T-cell (primary cell): ENCODE measurements around the gene GRAMD2A. TPM values are rescaled to one million over a fixed set of nuclear protein-coding genes. Genes with fewer than 3 reads are reported as not detected.

Source experiments
- ATAC-seq, 4 experiments: fragments of 200-7000 bp in 3 of 4; fragments of 150-1000 bp in 1 of 4; cut with Tn5 transposase; replicated peaks in 1 of 4; 1 replicate in 3 of 4; 2 replicates in 1 of 4; pipeline ENCODE4 v1.10.0; 2021; ENCODE audit warnings: moderate library complexity in 3 of 4, mild to moderate bottlenecking in 2 of 4, moderate number of reproducible peaks in 1 of 4
- CTCF ChIA-PET, 2 donors: fragments of 300-600 bp; sonication (Branson Sonifier 250); formaldehyde crosslinking; loops; one replicate each; lab custom pipeline; 2022; ENCODE audit warnings: antibody characterized with exemption in 2 of 2; lab: Charles Lee
- POLR2A ChIA-PET, 2 donors: fragments of 300-600 bp; sonication (Branson Sonifier 250); formaldehyde crosslinking; loops; one replicate each; lab custom pipeline; 2022; ENCODE audit warnings: antibody characterized with exemption in 2 of 2; lab: Charles Lee
- DNase-seq, 35 experiments: peaks; one replicate each; pipeline versions ENCODE4 v3.0.0 to v3.0.0-alpha.2; 2013 to 2023
- H3K27ac ChIP-seq: one replicate; pipeline ENCODE4 v1.5.1; 2013; ENCODE audit warnings: low read length
- H3K27me3 ChIP-seq, 2 experiments: replicated peaks in 1 of 2; 1 replicate in 1 of 2; 2 replicates in 1 of 2; pipeline versions ENCODE4 v1.6.1 to v1.7.0; 2013; ENCODE audit warnings: low read length in 1 of 2, mixed read lengths in 1 of 2; ENCODE audit not compliant: control insufficient read depth in 2 of 2, insufficient read depth in 2 of 2; ENCODE audit errors: extremely low read depth in 1 of 2
- H3K36me3 ChIP-seq, 2 donors: 1 replicate in 1 of 2; 2 replicates in 1 of 2; pipeline versions ENCODE4 v1.6.1 to v1.7.0; 2013; ENCODE audit warnings: low read length in 1 of 2; ENCODE audit not compliant: control insufficient read depth in 2 of 2, insufficient read depth in 1 of 2; ENCODE audit errors: extremely low read depth in 1 of 2
- H3K4me1 ChIP-seq, 2 experiments: 1 replicate in 1 of 2; 2 replicates in 1 of 2; pipeline versions ENCODE4 v1.6.1 to v1.7.0; 2013; ENCODE audit warnings: low read length in 2 of 2, mixed read lengths in 1 of 2; ENCODE audit not compliant: insufficient read depth in 2 of 2, control insufficient read depth in 1 of 2; ENCODE audit errors: extremely low read depth in 1 of 2
- H3K4me3 ChIP-seq, 2 donors: 1 replicate in 1 of 2; 2 replicates in 1 of 2; pipeline versions ENCODE4 v1.5.1 to v1.7.0; 2013; ENCODE audit warnings: mild to moderate bottlenecking in 2 of 2, low read length in 1 of 2, moderate library complexity in 1 of 2; ENCODE audit not compliant: control insufficient read depth in 1 of 2; ENCODE audit errors: extremely low read depth in 1 of 2
- H3K9me3 ChIP-seq: 2 replicates; pipeline ENCODE4 v1.7.0; 2013
- H3K27ac Mint-ChIP-seq, 2 donors: one replicate each; pipeline ENCODE4 v1.8.0; 2020 to 2021; ENCODE audit warnings: mild to moderate bottlenecking in 2 of 2, mixed read lengths in 2 of 2
- H3K27me3 Mint-ChIP-seq, 2 donors: one replicate each; pipeline ENCODE4 v1.8.0; 2021 to 2022; ENCODE audit warnings: mixed read lengths in 2 of 2
- H3K36me3 Mint-ChIP-seq: one replicate; pipeline ENCODE4 v1.8.0; 2021; ENCODE audit warnings: mixed read lengths
- H3K4me1 Mint-ChIP-seq, 3 donors: one replicate each; pipeline ENCODE4 v1.8.0; 2020 to 2022; ENCODE audit warnings: mixed read lengths in 3 of 3, mild to moderate bottlenecking in 1 of 3
- H3K4me3 Mint-ChIP-seq, 3 donors: one replicate each; pipeline ENCODE4 v1.8.0; 2020 to 2022; ENCODE audit warnings: mild to moderate bottlenecking in 3 of 3, mixed read lengths in 3 of 3, moderate library complexity in 3 of 3
- H3K9me3 Mint-ChIP-seq, 3 donors: one replicate each; pipeline ENCODE4 v1.8.0; 2020 to 2022; ENCODE audit warnings: mixed read lengths in 3 of 3
- WGBS: methylation state at CpG from one replicate; pipeline ENCODE4 v1.1.5; 2013; ENCODE audit warnings: missing lambda C conversion rate; ENCODE audit not compliant: insufficient coverage; 5-methylcytosine and 5-hydroxymethylcytosine counted together
- total RNA-seq, 35 experiments: library from RNA in 6 of 35; stranded (reverse) in 6 of 35; fragments of 120-200 nt in 1 of 35; gene quantifications; one replicate each; pipeline versions ENCODE4 v1.2.1 to v1.2.4 and lab custom pipeline; 2013 to 2026

The GRAMD2A gene
- total RNA-seq, 5 donors from 2014 or later (not counting 1 experiment from before 2014, with no cell fraction given), result not detected

- no peaks in the 10 kb centered on the region for H3K27me3 Mint-ChIP-seq
Observed at GRCh38 chr15:72117486-72118016, 80.0 kb downstream of the GRAMD2A start.

GRCh38 chr15:72116731-72117485 is 80.7 kb downstream of the GRAMD2A start:
- Mint-ChIP-seq H3K4me1 (peaks cover 39 to 58% (median 44%) of the 10 kb centered on the region in 3 donors), H3K4me3 (peak overlapping the region; percentile 92 to 96 (median 95))
- CTCF ChIA-PET, result no interaction called here

More at GRCh38 chr15:72117486-72118016, 80.0 kb downstream of the GRAMD2A start:
- H3K27ac Mint-ChIP-seq, result peak overlapping the region; percentile 67 to 80
- no peaks in the 10 kb centered on the region for H3K9me3 Mint-ChIP-seq
- peak in 34 of 35 experiments; percentile 13 to 71 (median 44) for DNase-seq
- WGBS, result under 1% methylated on average over 59 of the region's 59 CpGs
- Histone ChIP-seq H3K4me1 (peaks cover 5 to 13% of the 10 kb centered on the region in 2 experiments), H3K36me3 (no peaks in the 10 kb centered on the region), H3K9me3 (no peaks in the 10 kb centered on the region), H3K27ac (no peak overlapping the region), H3K4me3 (peak overlapping the region; percentile 65 to 73), H3K27me3 (no peaks in the 10 kb centered on the region)
- peak overlapping the region; percentile 92 to 96 (median 95) for H3K4me3 Mint-ChIP-seq
- peak; percentile 43 to 63 (median 56) for ATAC-seq
- POLR2A ChIA-PET, result interaction anchor here in 1 of 2 donors (0.5 to 0.6 kb wide), 2 partner anchors 10 to 374 kb away, joined by 3 read pairs; no protein-coding TSS in a partner anchor
- no peaks in the 10 kb centered on the region for H3K36me3 Mint-ChIP-seq
- peaks cover 39 to 54% (median 44%) of the 10 kb centered on the region in 3 donors for H3K4me1 Mint-ChIP-seq
- CTCF ChIA-PET, result no interaction called here

GRCh38 chr15:72113347-72114031 is 84.1 kb downstream of the GRAMD2A start:
- Mint-ChIP-seq H3K4me1 (peaks cover 32 to 47% (median 35%) of the 10 kb centered on the region in 3 donors), H3K27ac (no peak overlapping the region), H3K4me3 (no peak overlapping the region), H3K9me3 (no peaks in the 10 kb centered on the region), H3K27me3 (no peaks in the 10 kb centered on the region), H3K36me3 (no peaks in the 10 kb centered on the region)
- ChIA-PET POLR2A (interaction anchor here in 1 of 2 donors (0.6 kb wide), 2 partner anchors 14 to 592 kb away, joined by 4 to 6 read pairs; no protein-coding TSS in a partner anchor), CTCF (interaction anchor here in 1 of 2 donors (0.6 kb wide), 1 partner anchor 1289 kb away, joined by 6 read pairs; no protein-coding TSS in a partner anchor)
- Histone ChIP-seq H3K27me3 (no peaks in the 10 kb centered on the region), H3K4me3 (no peak overlapping the region), H3K4me1 (peaks cover 2 to 8% of the 10 kb centered on the region in 2 experiments), H3K9me3 (no peaks in the 10 kb centered on the region), H3K27ac (no peak overlapping the region), H3K36me3 (no peaks in the 10 kb centered on the region)
- DNase-seq (no peak), ATAC-seq (no peak)
- no CpG with 5 or more reads among the region's 4 CpGs for WGBS

More at GRCh38 chr15:72116731-72117485, 80.7 kb downstream of the GRAMD2A start:
- 7% methylated on average over 21 of the region's 24 CpGs for WGBS
- H3K4me3 ChIP-seq, result peak overlapping the region; percentile 65 to 73
- no peaks in the 10 kb centered on the region for H3K36me3 ChIP-seq
- Mint-ChIP-seq H3K36me3 (no peaks in the 10 kb centered on the region), H3K27ac (peak overlapping the region; percentile 67 to 80), H3K27me3 (no peaks in the 10 kb centered on the region), H3K9me3 (no peaks in the 10 kb centered on the region)
- no peaks in the 10 kb centered on the region for H3K9me3 ChIP-seq
- POLR2A ChIA-PET, result interaction anchor here in 1 of 2 donors (0.6 kb wide), 1 partner anchor 9 kb away, joined by 3 read pairs; no protein-coding TSS in a partner anchor
- no peaks in the 10 kb centered on the region for H3K27me3 ChIP-seq
- DNase-seq (peak in 14 of 35 experiments; percentile 2 to 18 (median 11)), ATAC-seq (peak in 2 of 4 experiments; percentile 1 to 2)
- H3K4me1 ChIP-seq, result peaks cover 5 to 13% of the 10 kb centered on the region in 2 experiments
- H3K27ac ChIP-seq, result no peak overlapping the region

DNA sequence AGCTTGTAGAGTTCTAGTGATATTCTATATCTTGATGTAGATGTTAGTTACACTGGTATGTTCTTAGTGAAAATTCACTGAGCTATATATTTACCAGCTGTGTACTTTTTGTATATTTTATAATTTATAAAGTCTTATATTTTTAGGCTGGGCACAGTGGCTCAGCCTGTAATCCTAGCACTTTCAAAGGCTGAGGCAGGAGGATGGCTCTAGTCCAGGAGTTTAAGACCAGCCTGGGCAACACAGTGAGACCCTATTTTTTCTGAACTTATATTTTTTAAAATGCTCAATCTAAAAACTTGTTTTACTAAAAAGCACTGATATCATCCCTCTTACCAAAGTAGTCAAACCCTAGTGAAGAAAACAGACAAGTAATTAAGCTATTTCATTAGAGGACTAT is 84.8 kb downstream of the GRAMD2A start:
- no peaks in the 10 kb centered on the region for H3K9me3 ChIP-seq
- no peaks in the 10 kb centered on the region for H3K27me3 ChIP-seq
- ChIA-PET CTCF (interaction anchor here in 1 of 2 donors (0.6 kb wide), 1 partner anchor 1289 kb away, joined by 6 read pairs; no protein-coding TSS in a partner anchor), POLR2A (interaction anchor here (0.6 to 0.8 kb wide), 2 partner anchors 8 to 14 kb away, joined by 3 to 4 read pairs; no protein-coding TSS in a partner anchor)
- H3K36me3 Mint-ChIP-seq, result no peaks in the 10 kb centered on the region
- H3K27me3 Mint-ChIP-seq, result no peaks in the 10 kb centered on the region
- H3K9me3 Mint-ChIP-seq, result no peaks in the 10 kb centered on the region
- DNase-seq, result no peak
- H3K4me1 ChIP-seq, result peaks cover 2 to 8% of the 10 kb centered on the region in 2 experiments
- ATAC-seq, result no peak
- H3K27ac ChIP-seq, result no peak overlapping the region
- H3K36me3 ChIP-seq, result no peaks in the 10 kb centered on the region
- H3K4me3 ChIP-seq, result no peak overlapping the region
- H3K4me1 Mint-ChIP-seq, result peaks cover 35 to 52% (median 35%) of the 10 kb centered on the region in 3 donors
- H3K27ac Mint-ChIP-seq, result no peak overlapping the region
- H3K4me3 Mint-ChIP-seq, result no peak overlapping the region

DNA sequence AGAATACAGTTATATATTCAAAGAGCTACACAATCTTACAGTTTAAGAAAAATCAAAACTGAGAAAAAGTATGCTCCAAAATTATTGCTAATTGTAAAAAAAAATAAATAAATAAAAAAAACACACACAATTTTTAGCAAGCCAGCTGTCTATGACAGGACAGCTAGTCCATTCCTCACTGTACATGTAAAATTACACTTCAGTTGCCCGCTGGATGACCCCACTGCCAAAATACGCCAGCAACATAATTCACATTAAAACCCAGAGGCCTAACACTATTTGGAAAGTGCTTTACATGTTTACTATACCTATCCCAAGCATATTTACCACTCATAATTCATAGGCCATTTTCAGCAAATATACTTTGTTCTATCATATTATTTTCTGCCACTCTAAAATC is 85.5 kb downstream of the GRAMD2A start:
- H3K4me1 Mint-ChIP-seq, result peaks cover 35 to 50% (median 35%) of the 10 kb centered on the region in 3 donors
- ChIA-PET POLR2A (interaction anchor here in 1 of 2 donors (0.7 to 0.8 kb wide), 2 partner anchors 8 to 119 kb away, joined by 3 to 5 read pairs; no protein-coding TSS in a partner anchor), CTCF (interaction anchor here in 1 of 2 donors (0.5 kb wide), 1 partner anchor 71 kb away, joined by 3 read pairs; no protein-coding TSS in a partner anchor)
- H3K27ac Mint-ChIP-seq, result no peak overlapping the region
- H3K9me3 ChIP-seq, result no peaks in the 10 kb centered on the region
- no peaks in the 10 kb centered on the region for H3K27me3 ChIP-seq
- WGBS, result 100% methylated on average over 2 of the region's 2 CpGs
- peaks cover 2 to 6% of the 10 kb centered on the region in 2 experiments for H3K4me1 ChIP-seq
- H3K36me3 Mint-ChIP-seq, result no peaks in the 10 kb centered on the region
- no peak for DNase-seq
- no peaks in the 10 kb centered on the region for H3K27me3 Mint-ChIP-seq
- no peak overlapping the region for H3K4me3 ChIP-seq
- no peak overlapping the region for H3K27ac ChIP-seq
- no peaks in the 10 kb centered on the region for H3K9me3 Mint-ChIP-seq
- H3K4me3 Mint-ChIP-seq, result no peak overlapping the region
- H3K36me3 ChIP-seq, result no peaks in the 10 kb centered on the region
- ATAC-seq, result no peak

DNA sequence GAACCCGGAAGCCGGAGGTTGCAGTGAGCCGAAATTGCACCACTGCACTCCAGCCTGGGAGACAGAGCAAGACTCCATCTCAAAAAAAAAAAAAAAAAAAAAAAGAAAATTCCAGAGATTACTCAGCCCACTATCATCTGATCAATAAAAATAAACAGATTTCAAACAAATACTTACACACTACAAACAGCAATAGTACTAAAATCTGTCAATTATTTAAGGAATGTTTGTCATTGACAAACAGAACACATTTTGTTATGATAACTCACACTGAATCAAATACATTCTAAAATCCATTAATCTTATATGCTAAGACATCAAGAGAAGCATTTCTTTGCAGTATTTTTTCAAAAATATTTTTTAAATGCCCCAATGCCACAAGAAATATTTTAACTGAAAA is 87.2 kb downstream of the GRAMD2A start:
- peaks cover 19 to 32% (median 20%) of the 10 kb centered on the region in 3 donors for H3K4me1 Mint-ChIP-seq
- Histone ChIP-seq H3K27ac (no peak overlapping the region), H3K4me3 (no peak overlapping the region), H3K36me3 (no peaks in the 10 kb centered on the region), H3K4me1 (no peaks in the 10 kb centered on the region), H3K9me3 (no peaks in the 10 kb centered on the region), H3K27me3 (no peaks in the 10 kb centered on the region)
- no peak overlapping the region for H3K4me3 Mint-ChIP-seq
- no peaks in the 10 kb centered on the region for H3K9me3 Mint-ChIP-seq
- H3K36me3 Mint-ChIP-seq, result no peaks in the 10 kb centered on the region
- no peaks in the 10 kb centered on the region for H3K27me3 Mint-ChIP-seq
- DNase-seq (no peak), ATAC-seq (no peak)
- POLR2A ChIA-PET, result no interaction called here
- CTCF ChIA-PET, result no interaction called here
- no peak overlapping the region for H3K27ac Mint-ChIP-seq
- no CpG with 5 or more reads among the region's 3 CpGs for WGBS
